NCI-H748 treated with DMSO at 0.1 percent for 48 hours (cell line): ENCODE measurements around the gene GJD3.
"Not testable (repeated sequence)": the region's sequence is repeated elsewhere in the genome, so short reads cannot be mapped to it uniquely, and the experiment has no call there.

ENCODE experiments used
- DNase-seq: peaks from one replicate; lab custom pipeline; 2025; lab: John Stamatoyannopoulos, UW

The GJD3 gene, protein sequence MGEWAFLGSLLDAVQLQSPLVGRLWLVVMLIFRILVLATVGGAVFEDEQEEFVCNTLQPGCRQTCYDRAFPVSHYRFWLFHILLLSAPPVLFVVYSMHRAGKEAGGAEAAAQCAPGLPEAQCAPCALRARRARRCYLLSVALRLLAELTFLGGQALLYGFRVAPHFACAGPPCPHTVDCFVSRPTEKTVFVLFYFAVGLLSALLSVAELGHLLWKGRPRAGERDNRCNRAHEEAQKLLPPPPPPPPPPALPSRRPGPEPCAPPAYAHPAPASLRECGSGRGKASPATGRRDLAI

DNA sequence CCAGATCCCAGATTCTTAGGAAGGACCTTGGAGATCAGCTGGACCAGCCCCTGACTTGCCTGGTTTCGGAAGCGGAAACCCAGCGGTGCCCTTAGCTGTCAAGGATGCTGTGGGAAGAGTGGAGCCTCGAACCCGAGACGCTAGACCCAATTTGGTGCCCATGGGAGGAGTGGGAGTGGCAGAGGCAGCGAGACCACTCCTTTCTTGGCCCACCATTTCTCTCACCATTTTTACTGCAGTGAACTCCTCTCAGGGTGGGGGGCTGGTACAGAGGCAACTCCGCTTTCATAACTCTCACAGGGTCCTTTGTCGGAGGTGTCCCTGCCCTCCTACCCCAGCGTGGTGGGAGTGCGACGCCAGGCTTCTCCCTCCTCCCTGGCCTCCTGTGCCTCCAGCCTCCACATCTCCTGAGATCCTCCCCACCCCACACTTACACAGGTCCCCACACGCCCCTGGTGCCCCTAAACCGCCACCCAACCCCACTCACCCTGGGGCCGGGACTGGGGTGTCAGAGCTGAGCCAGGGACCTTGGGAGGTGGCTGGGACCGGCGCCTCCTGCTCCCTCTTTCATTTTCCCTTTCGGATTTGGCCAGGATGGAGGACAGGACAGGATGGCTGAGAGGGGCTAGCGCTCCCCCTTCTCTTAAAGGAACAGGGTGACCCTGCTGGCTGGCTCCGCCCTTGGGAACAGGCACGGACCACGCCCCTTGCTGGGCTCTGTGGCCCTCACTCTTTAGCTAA, at the start of gene GJD3:
Gene GJD3, minus strand, starts transcription at position 617 of the 741 bp plus-strand sequence. CDS start 922 bp downstream, outside the sequence.
- DNase-seq, result no peak

DNA sequence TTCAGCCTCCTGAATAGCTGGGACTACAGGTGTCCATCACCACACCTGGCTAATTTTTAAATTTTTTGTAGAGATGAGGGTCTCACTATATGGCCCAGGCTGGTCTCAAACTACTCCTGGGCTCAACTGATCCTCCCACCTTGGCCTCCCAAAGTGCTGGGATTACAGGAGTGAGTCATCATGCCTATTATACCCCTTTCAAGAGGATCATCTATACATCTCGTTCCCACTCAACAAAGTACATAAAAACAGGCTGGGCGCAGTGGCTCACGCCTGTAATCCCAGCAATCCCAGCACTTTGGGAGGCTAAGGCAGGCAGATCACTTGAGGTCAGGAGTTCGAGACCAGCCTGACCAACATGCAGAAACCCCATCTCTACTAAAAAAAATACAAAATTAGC, 49.8 kb upstream of the GJD3 start:
- DNase-seq, result not testable (repeated sequence)

DNA sequence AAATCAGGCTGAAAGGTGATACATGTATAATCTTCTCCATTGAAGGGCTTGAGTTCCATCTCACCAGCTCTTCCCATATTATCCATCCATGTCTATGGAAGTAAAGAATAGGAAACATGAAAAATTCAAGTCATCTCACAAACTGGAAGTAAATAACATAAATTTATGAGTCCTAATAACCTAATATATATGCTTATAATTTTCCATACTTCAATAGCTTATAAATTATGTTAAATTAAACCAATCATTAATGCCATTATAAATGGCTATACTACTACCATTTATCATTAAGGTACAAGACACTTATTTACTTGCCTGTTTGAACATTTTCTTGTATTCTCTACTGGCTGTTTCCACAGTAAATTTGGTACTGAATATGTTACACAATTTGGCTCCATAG, 48.3 kb upstream of the GJD3 start:
- no peak for DNase-seq

DNA sequence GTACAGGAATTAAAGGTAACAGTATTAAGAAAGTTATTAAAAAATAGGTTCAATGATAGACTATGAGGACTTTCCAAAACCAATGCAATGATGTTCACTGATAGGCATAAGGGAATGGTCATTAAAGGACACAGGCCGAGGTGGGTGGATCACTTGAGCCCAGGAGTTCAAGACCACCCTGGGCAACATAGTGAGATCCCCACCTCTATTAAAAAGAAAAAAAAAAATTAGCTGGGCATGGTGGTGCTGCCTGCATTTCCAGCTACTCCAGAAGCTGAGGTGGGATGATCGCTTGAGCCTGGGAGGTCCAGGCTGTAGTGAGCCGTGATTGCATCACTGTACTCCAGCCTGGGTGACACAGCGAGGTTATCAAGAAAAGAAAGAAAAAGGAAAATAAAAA, 47.3 kb upstream of the GJD3 start:
- no peak for DNase-seq

DNA sequence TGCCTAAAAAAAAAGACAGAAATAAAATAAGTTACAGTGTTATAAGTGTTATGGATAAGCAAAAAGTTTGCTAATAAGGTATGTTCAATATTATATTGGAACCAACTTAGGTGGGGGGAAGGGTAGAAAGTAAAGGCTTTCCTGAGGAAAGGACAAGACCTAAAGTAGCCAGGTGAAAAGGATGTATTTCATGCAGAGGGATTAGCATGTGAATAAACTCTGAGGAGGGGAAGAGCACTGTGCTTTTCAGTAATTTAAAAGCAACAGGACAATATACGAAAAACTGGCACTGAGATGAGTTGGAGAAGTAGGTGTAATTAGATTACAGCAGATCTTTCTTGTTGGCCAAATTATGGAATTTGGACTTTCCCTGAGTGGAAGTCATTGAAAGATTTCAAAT, 45.5 kb upstream of the GJD3 start:
- no peak for DNase-seq

DNA sequence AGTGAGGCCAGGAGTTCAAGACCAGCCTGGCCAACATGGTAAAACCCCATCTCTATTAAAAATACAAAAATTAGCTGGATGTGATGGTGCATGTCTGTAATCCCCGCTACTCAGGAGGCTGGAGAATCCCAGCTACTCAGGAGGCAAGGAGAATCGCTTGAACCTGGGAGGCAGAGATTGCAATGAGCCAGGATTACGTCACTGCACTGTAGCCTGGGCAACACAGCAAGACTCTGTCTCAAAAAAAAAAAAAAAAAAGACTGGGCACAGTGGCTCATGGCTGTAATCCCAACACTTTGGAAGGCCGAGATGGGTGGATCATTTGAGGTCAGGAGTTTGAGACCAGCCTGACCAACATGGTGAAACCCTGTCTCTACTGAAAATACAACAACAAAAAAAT, 45.0 kb upstream of the GJD3 start:
- not testable (repeated sequence) for DNase-seq

DNA sequence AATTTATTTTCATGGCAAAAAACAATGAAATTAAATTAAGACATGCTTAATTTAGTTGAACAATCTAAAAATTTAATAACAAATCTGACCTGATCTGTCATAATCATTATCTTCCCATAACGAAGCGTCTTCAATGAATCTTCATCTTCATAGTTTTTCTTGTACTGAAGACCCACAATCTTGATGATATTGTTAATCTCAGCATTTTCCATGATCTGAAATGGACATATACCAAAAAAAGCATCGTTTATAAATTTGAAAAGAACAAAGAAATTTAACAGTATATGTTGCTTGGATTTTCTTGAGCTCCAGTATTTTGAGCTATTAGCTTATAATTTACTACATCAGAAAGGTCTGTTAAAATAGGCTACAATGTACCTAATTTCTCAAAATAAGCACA, 42.9 kb upstream of the GJD3 start:
- no peak for DNase-seq

DNA sequence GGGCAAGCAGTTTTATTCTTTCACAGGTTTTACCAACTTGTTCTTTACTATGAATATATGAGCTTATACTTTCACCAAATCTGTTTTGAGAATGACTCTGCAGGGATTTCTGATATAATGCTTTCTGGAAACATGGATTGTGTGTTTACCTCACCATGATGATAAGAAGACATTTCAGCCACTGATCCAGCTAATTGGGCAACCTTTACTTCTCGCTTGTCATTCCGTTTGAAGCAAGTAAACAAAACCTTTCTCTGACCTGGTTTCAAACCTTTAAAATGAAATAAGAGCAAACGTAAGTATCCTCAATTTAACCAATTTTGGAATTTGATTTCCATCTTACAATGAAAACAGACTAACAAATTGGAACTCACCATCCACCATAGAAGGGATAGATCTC, 39.5 kb upstream of the GJD3 start:
- DNase-seq, result no peak

DNA sequence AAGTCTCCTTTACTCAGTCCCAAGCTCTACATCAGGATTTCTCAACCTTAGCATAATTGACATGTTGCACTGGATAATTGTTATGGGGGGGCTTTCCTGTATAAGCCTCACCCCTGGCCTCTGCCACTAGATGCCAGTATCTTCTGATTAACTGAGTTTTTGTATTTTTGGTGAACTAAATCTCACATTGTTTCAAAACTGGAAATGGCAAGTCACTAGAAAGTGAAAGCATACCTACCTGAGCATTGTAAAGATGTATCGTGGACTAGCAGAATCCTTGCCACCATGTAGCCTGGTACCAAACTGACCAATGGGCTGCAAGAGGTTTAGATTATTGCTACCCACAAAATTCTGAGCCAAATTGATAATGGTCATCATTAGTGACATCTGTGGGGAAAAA, 38.1 kb upstream of the GJD3 start:
- DNase-seq, result no peak

DNA sequence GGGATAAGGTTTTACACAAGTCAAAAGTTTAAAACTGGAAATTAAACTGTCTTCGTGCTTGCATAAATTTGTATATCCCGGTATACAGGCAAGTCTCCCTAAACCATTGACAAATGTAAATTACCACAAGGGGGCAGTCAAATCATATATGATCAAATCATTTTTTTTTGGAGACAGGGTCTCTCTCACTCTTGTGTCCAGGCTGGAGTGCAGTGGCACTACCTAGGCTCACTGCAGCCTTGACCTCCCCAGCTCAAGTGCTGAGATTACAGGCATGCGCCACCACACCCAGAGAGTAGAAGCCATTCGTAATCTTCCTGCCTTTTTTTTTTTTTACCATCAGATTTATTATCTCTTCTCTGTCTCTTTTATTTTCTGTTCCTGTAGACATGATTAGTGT, 34.6 kb upstream of the GJD3 start:
- DNase-seq, result no peak

DNA sequence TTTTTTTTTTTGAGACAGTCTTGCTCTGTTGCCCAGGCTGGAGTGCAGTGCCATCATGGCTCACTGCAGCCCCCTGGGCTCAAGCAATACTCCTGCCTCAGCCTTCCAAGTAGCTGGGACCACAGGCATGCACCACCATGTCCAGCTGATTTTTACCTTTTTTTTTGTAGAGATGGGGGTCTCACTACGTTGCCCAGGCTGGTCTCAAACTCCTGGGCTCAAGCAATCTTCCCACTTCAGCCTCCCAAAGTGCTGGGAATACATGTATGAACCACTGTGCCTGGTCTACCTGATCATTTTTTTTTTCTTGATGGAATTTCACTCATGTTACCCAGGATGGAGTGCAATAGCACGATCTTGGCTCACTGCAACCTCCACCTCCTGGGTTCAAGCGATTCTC, 22.0 kb upstream of the GJD3 start:
- not testable (repeated sequence) for DNase-seq

DNA sequence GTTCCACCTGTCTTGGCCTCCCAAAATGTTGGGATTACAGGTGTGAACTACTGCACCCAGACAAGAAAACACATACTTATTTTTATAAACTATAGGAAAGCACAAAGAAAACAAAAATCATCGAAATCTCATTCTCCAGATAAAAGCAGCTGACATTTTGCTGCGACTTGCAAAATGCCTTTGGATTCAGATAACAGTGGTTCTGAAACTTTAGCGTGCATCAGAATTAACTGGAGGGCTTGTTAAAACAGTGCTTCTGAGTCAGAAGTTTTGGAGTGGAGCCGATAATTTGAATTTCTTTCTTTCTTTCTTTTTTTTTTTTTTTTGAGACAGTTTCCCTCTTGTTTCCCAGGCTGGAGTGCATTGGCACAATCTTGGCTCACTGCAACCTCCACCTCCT, 17.7 kb upstream of the GJD3 start:
- DNase-seq, result no peak

DNA sequence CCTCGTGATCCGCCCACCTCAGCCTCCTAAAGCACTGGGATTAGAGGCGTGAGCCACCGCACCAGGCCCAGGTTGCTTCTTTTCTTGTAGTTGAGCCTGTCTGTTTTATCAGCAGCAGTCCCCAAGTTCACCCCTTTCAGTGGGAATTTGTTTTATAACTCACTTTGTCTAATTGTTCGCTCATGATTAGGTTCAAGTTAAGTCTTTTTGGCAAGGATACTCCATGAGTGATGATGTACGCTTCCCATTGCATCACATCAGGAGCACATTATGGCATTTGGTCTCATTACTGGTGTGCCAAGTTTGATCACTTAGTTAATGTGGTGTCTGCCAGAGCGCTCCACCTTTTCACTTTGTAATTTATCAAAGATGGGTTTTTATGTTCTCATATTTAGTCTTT, 14.4 kb upstream of the GJD3 start:
- DNase-seq, result no peak

DNA sequence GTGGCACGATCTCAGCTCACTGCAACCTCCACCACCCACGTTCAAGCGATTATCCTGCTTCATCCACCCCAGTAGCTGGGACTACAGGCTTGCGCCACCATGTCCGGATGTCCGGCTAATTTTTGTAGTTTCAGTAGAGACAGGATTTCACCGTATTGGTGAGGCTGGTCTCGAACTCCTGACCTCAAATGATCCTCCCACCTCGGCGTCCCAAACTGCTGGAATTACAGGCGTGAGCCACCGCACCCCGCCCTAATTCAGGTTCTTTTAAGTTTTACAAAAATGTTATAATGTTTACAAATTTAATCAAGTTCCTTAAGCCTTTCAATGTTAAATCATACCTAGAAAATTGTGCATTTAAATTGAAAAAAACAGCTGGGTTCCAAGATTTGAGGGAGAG, 13.3 kb upstream of the GJD3 start:
- DNase-seq, result no peak

DNA sequence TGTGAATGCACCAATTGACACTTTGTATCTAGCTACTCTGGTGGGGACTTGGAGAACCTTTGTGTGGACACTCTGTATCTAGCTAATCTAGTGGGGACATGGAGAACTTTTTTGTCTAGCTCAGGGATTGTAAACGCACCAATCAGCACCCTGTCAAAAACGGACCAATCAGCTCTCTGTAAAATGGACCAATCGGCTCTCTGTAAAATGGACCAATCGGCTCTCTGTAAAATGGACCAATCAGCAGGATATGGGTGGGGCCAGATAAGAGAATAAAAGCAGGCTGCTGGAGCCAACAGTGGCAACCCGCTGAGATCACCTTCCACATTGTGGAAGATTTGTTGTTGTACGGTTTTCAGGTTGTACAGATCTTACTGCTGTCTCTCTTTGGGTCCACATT, 12.0 kb upstream of the GJD3 start:
- DNase-seq, result not testable (repeated sequence)

DNA sequence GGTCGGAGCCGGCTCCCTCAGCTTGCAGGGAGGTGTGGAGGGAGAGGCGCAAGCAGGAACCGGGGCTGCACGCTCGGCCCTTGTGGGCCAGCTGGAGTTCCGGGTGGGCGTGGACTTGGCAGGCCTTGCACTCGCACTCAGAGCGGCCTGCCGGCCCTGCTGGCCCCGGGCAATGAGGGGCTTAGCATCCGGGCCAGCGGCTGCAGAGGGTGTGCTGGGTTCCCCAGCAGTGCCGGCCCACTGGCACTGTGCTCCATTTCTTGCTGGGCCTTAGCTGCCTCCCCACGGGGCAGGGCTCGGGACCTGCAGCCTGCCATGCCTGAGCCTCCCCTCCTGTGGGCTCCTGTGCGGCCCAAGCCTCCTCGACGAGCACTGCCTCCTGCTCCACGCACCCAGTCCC, 11.2 kb upstream of the GJD3 start:
- not testable (repeated sequence) for DNase-seq

DNA sequence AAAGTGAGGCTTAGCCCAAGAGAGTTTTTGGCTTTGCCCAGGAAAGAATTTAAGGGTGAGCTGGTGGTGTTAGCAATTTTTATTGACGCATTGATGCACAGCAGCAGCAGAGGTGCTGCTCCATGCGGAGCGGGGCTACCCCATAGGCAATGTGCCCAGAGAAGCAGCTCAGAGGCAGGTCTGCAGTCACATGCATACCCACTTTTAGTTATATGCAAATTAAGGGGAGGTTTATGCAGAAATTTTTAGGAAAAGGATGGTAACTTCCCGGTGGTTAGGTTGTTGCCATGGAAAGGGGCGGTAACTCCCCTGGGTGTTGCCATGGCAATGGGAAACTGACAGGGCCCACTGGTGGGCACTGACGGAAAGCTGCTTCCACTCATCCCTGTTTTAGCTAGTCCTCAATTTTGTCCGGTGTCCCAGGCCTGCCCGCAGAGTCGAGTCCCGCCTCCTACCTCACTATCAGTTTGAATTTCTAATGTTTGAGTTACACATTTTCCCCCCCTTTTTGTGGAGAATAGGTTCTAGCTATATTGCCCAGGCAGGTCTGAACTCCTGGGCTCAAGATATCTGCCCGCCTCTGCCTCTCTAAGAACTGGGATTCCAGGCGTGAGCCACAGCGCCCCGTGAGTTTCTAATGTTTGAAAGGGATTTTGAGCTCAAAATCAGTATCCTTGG, 10.4 kb upstream of the GJD3 start:
- no peak for DNase-seq

DNA sequence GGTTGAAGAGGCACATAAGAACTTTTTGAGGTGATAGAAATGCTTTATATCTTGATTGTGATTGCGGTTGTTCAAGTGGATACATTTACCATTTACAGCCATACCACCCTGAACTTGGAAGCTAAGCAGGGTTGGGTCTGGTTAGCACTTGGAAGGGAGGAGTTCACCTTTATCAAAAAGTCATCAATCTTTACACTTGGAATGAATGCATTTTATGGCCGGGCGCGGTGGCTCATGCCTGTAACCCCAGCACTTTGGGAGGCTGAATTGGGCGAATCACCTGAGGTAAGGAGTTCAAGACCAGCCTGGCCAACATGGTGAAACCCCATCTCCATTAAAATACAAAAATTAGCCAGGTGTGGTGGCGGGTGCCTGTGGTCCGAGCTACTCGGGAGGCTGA, 9.5 kb upstream of the GJD3 start:
- no peak for DNase-seq

DNA sequence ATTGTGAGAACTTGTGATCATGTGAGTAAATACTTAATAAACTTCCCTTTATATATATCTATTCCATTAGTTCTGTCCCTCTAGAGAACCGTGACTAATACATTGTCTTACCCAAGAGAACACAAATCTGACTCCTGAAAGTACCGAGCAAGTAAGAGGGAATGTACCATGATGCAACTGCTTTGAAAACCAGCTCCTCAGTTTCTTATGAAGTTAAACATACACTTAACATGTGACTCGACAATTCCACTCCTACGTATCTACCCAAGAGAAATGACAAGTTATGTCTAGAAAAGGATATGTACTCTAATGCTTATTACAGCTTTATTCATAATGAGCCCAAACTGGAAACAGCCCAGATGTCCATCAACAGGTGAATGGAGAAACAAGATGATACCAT, 8.8 kb upstream of the GJD3 start:
- DNase-seq, result no peak

DNA sequence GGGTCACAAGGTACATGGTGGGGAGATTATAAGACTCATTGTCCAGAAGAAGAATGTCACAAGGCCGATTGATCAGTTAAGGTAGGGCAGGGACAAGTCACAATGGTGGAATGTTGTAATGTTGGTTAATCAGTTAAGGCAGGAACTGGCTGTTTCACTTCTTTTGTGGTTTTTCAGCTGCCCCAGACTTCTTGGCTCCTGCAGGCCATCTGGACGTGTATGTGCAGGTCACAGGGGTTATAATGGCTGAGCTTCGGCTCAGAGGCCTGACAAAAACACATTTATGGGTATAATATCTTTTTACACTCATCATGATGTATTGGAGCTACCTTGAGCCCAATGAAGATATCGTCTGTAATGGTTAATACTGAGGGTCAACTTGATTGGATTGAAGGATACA, 8.1 kb upstream of the GJD3 start:
- not testable (repeated sequence) for DNase-seq

DNA sequence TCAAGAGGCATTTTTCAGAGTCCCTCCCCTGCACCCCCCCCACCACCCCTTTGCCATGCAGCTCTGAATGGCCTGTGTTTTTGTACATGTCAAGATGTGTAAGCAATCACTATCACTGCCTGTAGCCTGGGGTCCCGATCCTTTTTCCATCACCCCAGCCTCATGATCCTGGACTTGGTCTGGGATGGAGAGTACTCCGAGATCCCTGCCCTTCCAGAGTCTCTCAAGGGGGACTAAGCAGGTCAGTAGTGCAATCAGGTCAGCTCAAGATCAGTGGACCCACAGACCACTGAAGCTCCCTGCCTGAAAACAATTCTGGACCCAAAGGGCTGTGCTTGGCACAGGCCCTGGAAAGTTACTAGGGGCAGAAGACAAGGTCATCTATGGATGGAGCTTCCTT, 7.5 kb upstream of the GJD3 start:
- DNase-seq, result no peak

DNA sequence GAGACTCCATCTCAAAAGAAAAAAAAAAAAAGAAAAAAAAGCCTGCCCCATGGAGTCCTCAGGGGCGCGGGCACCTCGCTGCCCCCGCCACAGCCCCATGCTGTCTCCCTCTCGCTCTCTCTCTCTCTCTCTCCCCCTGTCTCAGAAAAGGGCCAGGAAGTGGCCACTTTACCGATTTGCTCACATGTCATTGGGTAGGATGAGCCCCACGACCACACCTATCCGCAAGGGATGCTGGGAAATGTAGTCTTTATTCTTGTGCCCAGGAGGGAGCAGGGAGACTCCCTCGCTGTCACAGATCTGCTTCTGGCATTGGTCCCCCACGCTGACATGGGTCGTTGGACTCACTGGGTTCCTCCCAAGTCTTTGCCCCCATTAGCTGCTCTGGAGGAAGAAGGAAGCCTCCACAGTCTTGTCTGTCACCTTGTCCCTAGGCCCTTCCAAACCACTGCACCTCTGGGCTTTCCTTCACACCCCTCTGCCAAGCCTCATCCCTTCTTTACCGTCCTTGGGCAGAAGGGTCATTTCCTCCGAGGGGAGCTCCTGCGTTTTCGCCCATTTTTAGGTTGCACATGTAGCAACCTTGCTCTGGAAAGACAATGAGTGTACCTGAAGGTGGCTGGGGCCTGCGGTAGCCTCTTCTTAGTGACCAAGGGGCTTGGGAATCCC, 6.9 kb upstream of the GJD3 start:
- no peak for DNase-seq

DNA sequence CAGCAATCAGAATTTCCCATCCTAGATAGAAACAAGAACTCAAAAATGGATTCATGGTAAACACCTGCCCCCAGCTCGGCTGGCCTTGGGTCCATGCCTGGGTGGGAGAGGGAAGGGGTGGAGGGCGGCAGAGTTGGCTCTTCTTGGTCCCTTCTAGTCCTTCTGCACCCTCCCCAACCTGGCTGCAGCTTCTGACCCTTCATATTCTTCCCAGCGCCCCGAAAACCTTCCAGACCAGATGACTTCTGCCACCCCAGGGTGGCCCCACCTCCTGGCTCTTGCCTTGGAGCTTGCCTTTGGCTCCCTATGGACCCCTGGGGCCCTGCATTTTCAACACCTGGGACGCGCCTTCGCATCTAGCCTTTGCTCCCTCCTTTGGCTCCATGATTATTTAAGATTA, 5.4 kb upstream of the GJD3 start:
- DNase-seq, result no peak
